ENCODE data around the gene HOXC6. TPM values are rescaled to one million over a fixed set of nuclear protein-coding genes. Genes with fewer than 3 reads are reported as not detected.
"Not testable (repeated sequence)": the region's sequence is repeated elsewhere in the genome, so short reads cannot be mapped to it uniquely, and the experiment has no call there.

HOXC6 gene
- total RNA-seq, 1 experiment from 2014 or later = 5.3 TPM

DNA sequence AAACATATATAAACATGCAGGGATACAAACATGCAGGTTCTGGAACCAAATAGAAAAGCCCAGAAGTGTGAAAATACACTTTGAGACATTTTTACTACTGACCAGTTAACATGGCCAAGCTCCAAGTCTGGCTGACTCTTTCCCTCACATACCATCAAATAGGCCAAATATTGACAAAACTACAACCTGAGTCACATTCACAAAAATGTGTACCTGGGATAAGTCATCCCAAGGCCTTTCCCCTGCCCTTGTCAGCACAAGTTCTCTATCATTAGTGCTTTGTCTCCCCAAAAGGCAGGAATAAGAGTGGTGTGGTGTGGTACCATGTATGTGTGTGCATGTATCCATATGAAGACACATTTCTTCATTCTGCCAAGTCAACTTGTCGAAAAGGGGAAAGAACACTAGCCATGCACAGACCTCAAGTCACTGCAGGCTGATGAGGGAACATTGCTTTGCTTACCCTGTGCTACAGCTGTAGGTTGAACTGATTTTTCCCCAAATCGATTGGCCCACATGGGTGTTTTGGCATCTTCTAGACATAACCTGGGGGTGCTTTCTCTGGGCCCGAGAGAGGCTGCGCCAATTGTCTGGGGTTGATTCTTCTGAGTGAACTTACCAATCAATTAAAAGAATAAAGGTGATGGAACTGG, 40.3 kb downstream of the HOXC6 start:
- H3K36me3 ChIP-seq = no peaks in the 10 kb centered on the region
- H3K4me3 ChIP-seq = no peak overlapping the region
- H3K9me3 ChIP-seq = no peaks in the 10 kb centered on the region
- no peak for DNase-seq
- H3K27me3 ChIP-seq = no peaks in the 10 kb centered on the region

DNA sequence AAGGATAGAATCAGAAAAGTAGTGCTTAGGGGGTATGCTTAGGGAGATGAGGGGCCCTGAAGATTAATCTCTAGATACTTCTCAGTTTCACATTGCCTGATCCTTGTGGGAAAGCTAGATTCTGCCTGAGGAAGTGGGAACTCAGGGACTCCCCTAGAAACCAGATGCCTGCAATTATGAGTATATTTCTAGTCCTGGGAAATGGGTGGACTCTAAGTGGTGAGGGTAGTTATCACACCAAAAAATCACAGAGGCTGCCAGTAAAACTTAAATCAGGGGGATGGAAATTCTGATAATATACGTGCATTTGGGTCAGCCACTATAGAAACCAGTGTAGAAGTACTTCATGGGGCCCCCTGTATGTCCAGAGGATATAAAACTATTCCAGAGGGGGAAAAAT, 43.7 kb downstream of the HOXC6 start:
- no peaks in the 10 kb centered on the region for H3K27me3 ChIP-seq
- no peak for DNase-seq
- no peaks in the 10 kb centered on the region for H3K9me3 ChIP-seq
- no peak overlapping the region for H3K4me3 ChIP-seq
- H3K36me3 ChIP-seq = no peaks in the 10 kb centered on the region

DNA sequence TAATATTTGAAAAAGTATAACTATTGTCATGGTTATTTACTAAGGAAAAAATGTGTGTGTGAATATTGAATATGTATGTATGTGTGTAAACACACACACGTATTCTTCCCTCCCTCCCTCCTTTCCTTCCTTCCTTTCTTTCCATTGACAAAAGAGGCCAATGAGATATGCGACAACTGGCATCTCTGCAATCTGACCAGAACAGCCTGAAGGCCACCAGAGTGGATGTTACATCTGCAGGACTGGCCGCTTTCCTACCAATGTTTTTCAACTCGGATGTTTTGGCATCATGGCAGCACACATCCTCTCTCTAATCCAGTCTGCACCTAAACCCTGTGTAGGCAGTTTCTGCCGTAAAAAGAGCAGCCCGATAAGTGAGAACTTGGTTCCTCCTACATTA, 46.1 kb downstream of the HOXC6 start:
- DNase-seq = no peak
- no peaks in the 10 kb centered on the region for H3K27me3 ChIP-seq
- H3K9me3 ChIP-seq = no peaks in the 10 kb centered on the region
- no peak overlapping the region for H3K4me3 ChIP-seq
- H3K36me3 ChIP-seq = no peaks in the 10 kb centered on the region

DNA sequence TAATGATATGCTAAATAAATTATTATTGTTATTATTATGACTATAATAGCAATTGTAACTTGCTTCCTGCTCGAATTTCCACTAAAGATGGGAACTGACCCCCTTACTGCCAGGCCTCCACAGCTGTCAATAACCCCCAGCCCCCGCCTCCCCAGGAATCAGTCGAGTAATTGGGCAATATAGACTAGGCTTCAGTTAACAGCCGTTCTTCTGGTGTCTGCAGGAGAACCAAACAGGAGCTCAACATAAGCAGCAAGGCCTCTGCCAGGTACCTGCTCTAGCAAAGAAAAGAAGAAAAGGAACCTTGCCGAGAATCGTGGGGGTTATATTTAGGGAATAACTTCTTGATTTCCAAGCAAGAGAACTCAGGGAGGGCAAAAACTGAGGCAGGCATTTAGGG, 47.2 kb downstream of the HOXC6 start:
- DNase-seq = no peak
- Histone ChIP-seq H3K4me3 (no peak overlapping the region), H3K9me3 (no peaks in the 10 kb centered on the region), H3K36me3 (no peaks in the 10 kb centered on the region), H3K27me3 (no peaks in the 10 kb centered on the region)

DNA sequence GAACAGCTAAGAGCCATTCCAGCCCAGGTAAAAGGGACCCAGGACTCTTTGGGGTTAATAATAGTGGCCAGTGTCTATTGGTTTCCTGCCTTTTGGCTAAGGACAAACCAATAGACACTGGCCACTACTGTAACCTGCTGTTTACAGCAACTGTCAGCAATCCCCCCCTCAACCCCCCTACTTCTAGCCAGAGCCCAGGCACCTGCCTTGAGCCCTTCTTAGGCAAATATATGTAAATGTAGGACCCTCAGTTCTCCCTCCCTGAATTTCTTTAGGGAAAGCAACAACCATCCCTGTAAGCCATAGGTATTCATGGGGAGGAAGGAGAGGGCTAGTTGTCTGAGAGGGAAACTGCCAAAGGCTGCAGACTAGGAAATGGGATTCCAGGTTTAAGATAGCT, 47.7 kb downstream of the HOXC6 start:
- Histone ChIP-seq H3K4me3 (no peak overlapping the region), H3K36me3 (no peaks in the 10 kb centered on the region), H3K27me3 (no peaks in the 10 kb centered on the region), H3K9me3 (no peaks in the 10 kb centered on the region)
- DNase-seq = no peak

DNA sequence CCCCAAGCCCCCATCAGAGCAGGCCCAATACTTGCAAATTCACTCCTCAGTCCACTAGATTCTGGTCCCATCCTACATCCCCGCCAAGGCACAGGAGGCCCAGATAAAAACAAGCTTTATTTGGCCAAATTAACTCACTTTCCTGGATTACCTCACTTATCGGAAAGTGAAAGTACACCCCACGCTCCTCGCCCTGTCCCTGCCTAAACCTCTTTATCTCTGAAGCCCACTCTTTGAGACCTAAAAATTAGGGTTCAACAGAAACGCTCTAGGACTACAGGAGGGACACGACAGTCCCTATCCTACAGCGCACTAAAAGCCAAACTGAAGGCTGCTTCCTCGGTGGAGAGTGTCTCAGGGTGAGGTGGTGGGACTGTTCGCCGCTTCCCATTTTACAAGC, 49.6 kb downstream of the HOXC6 start:
- not testable (repeated sequence) for H3K27me3 ChIP-seq, H3K9me3 ChIP-seq, H3K4me3 ChIP-seq, H3K36me3 ChIP-seq, DNase-seq

DNA sequence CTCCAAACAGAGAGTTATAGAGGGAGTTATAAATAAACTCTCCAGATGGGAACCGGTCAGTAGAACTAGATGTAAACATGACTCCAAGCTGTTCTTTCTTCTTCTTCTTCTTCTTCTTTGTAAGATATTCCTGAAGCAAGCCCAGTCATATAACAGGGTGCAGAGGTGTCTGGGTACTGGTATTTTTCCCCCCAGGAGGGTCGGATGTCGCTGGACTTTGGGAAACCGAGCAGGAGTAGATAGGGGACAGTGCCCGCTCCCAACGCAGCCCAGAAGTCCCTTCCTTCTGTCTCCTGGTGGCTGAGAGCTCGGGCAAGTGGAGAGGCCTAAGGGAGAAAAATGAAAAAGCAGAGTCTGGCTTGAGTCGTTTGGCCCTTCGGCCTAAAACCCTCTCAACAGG, 50.9 kb downstream of the HOXC6 start:
- H3K4me3 ChIP-seq, H3K9me3 ChIP-seq, DNase-seq, H3K36me3 ChIP-seq, H3K27me3 ChIP-seq: not testable (repeated sequence)

Other genes starting within 250 kb of the HOXC6 start
- gene HOXC13, start 89.6 kb upstream of the HOXC6 start, total RNA-seq (2014; rRNA removed; shearing (Covaris generic); ENCODE audit: low replicate concordance) = 1.7 and 5.1 TPM in 2 replicates
- 1.5 and 1.9 TPM in 2 replicates for gene HOXC12, start 73.5 kb upstream of the HOXC6 start, total RNA-seq (2014; rRNA removed; shearing (Covaris generic); ENCODE audit: low replicate concordance)
- gene HOXC11, start 55.3 kb upstream of the HOXC6 start, total RNA-seq (2014; rRNA removed; shearing (Covaris generic); ENCODE audit: low replicate concordance) = 0.30 and 1.3 TPM in 2 replicates
- 4.2 and 4.5 TPM in 2 replicates for gene HOTAIR, start 53.5 kb upstream of the HOXC6 start, total RNA-seq (2014; rRNA removed; shearing (Covaris generic); ENCODE audit: low replicate concordance)
- gene HOXC10, start 43.3 kb upstream of the HOXC6 start, total RNA-seq (2014; rRNA removed; shearing (Covaris generic); ENCODE audit: low replicate concordance) = 19.8 and 27.4 TPM in 2 replicates
- gene HOXC9, start 28.3 kb upstream of the HOXC6 start, total RNA-seq (2014; rRNA removed; shearing (Covaris generic); ENCODE audit: low replicate concordance) = 1.9 and 7.9 TPM in 2 replicates
- gene HOXC8, start 19.5 kb upstream of the HOXC6 start, total RNA-seq (2014; rRNA removed; shearing (Covaris generic); ENCODE audit: low replicate concordance) = 0.10 and 0.13 TPM in 2 replicates
- not detected in 2 replicates for gene HOXC5, start 4.6 kb downstream of the HOXC6 start, total RNA-seq (2014; rRNA removed; shearing (Covaris generic); ENCODE audit: low replicate concordance)
- gene HOXC4, start 25.4 kb downstream of the HOXC6 start, total RNA-seq (2014; rRNA removed; shearing (Covaris generic); ENCODE audit: low replicate concordance) = 2.3 and 5.2 TPM in 2 replicates
- gene SMUG1, start 160.5 kb downstream of the HOXC6 start, total RNA-seq (2014; rRNA removed; shearing (Covaris generic); ENCODE audit: low replicate concordance) = 33.1 and 48.3 TPM in 2 replicates